GM19193 (cell line): ENCODE results near the gene DNAH10.

Experiments used
- POLR2A ChIP-seq: IDR thresholded peaks from 4 replicates; pipeline ENCODE4 v1.6.1; 2011; ENCODE audit not compliant: insufficient read depth, insufficient read length; ENCODE audit errors: extremely low read depth

The DNAH10 gene

GRCh38 chr12:123892853-123893252 is 130.8 kb downstream of the DNAH10 start:
- no peak for TF ChIP-seq POLR2A

- TF ChIP-seq POLR2A, result no peak
These were observed 131.2 kb downstream of the DNAH10 start for GRCh38 chr12:123893276-123893675.

- no peak for TF ChIP-seq POLR2A
These were observed 132.8 kb downstream of the DNAH10 start for GRCh38 chr12:123894823-123895345.

- TF ChIP-seq POLR2A, result no peak
These were observed 133.3 kb downstream of the DNAH10 start for GRCh38 chr12:123895451-123895850.

GRCh38 chr12:123896767-123897166 is 134.7 kb downstream of the DNAH10 start:
- no peak for TF ChIP-seq POLR2A

- no peak for TF ChIP-seq POLR2A
These were observed 135.1 kb downstream of the DNAH10 start for GRCh38 chr12:123897221-123897620.

GRCh38 chr12:123898673-123899072 is 136.6 kb downstream of the DNAH10 start:
- TF ChIP-seq POLR2A, result no peak

- no peak for TF ChIP-seq POLR2A
These were observed 137.3 kb downstream of the DNAH10 start for GRCh38 chr12:123899368-123899767.

GRCh38 chr12:123900871-123901376 is 138.8 kb downstream of the DNAH10 start:
- TF ChIP-seq POLR2A, result no peak

- no peak for TF ChIP-seq POLR2A
These were observed 140.7 kb downstream of the DNAH10 start for GRCh38 chr12:123902821-123903220.

GRCh38 chr12:123903301-123904065 is 141.4 kb downstream of the DNAH10 start:
- no peak for TF ChIP-seq POLR2A

- no peak for TF ChIP-seq POLR2A
These were observed 143.3 kb downstream of the DNAH10 start for GRCh38 chr12:123905319-123905925.

- TF ChIP-seq POLR2A, result no peak
These were observed 144.8 kb downstream of the DNAH10 start for GRCh38 chr12:123906711-123907420.

GRCh38 chr12:123907726-123908476 is 145.8 kb downstream of the DNAH10 start:
- TF ChIP-seq POLR2A, result no peak
